CD4-positive, CD25-positive, alpha-beta regulatory T cell (primary cell): ENCODE measurements around the gene REXO1. TPM values are rescaled to one million over a fixed set of nuclear protein-coding genes. Genes with fewer than 3 reads are reported as not detected.
A peak's percentile ranks its signal among the peaks of the same experiment; 100 is the strongest.
"Not testable (repeated sequence)": the region's sequence is repeated elsewhere in the genome, so short reads cannot be mapped to it uniquely, and the experiment has no call there.

Source experiments
- ATAC-seq, 2 donors: fragments of 150-1000 bp; cut with Tn5 transposase; one replicate each; pipeline ENCODE4 v1.10.0; 2021; ENCODE audit warnings: low read depth in 2 of 2, moderate number of reproducible peaks in 2 of 2, moderate library complexity in 1 of 2
- DNase-seq, 3 donors: peaks; one replicate each; pipeline versions ENCODE4 v3.0.0 to v3.0.0-alpha.2; 2012 to 2022; ENCODE audit warnings: mixed read lengths in 1 of 3
- H3K27ac ChIP-seq: one replicate; pipeline ENCODE4 v1.7.0; 2013; ENCODE audit warnings: mild to moderate bottlenecking, low read length; ENCODE audit not compliant: insufficient read depth, poor library complexity, severe bottlenecking
- H3K27me3 ChIP-seq: one replicate; pipeline ENCODE4 v1.7.0; 2013; ENCODE audit warnings: low read length; ENCODE audit not compliant: control insufficient read depth, insufficient read depth
- H3K36me3 ChIP-seq: one replicate; pipeline ENCODE4 v1.7.0; 2013; ENCODE audit warnings: mild to moderate bottlenecking, low read length, moderate library complexity; ENCODE audit not compliant: control insufficient read depth, insufficient read depth
- H3K4me1 ChIP-seq: 2 replicates; pipeline ENCODE4 v1.7.0; 2013; ENCODE audit warnings: mild to moderate bottlenecking, low read length; ENCODE audit not compliant: insufficient read depth, control insufficient read depth, poor library complexity, severe bottlenecking
- H3K4me3 ChIP-seq: one replicate; pipeline ENCODE4 v1.7.0; 2013; ENCODE audit warnings: low read depth, mild to moderate bottlenecking, low read length, moderate library complexity
- H3K9me3 ChIP-seq, 2 experiments: 1 replicate in 1 of 2; 2 replicates in 1 of 2; pipeline ENCODE4 v1.7.0; 2013; ENCODE audit warnings: low read length in 2 of 2, mild to moderate bottlenecking in 1 of 2, moderate library complexity in 1 of 2; ENCODE audit not compliant: control insufficient read depth in 2 of 2
- H3K27ac Mint-ChIP-seq, 3 donors: one replicate each; pipeline ENCODE4 v1.8.0; 2020 to 2022; ENCODE audit warnings: mild to moderate bottlenecking in 3 of 3, mixed read lengths in 3 of 3, moderate library complexity in 2 of 3
- H3K27me3 Mint-ChIP-seq: one replicate; pipeline ENCODE4 v1.8.0; 2022; ENCODE audit warnings: mild to moderate bottlenecking, mixed read lengths
- H3K36me3 Mint-ChIP-seq: one replicate; pipeline ENCODE4 v1.8.0; 2020; ENCODE audit warnings: mixed read lengths
- H3K4me1 Mint-ChIP-seq, 4 donors: one replicate each; pipeline ENCODE4 v1.8.0; 2020 to 2022; ENCODE audit warnings: mixed read lengths in 4 of 4, mild to moderate bottlenecking in 1 of 4
- H3K4me3 Mint-ChIP-seq, 4 donors: one replicate each; pipeline ENCODE4 v1.8.0; 2020 to 2022; ENCODE audit warnings: mild to moderate bottlenecking in 4 of 4, mixed read lengths in 4 of 4, moderate library complexity in 3 of 4
- H3K9me3 Mint-ChIP-seq, 7 donors: one replicate each; pipeline ENCODE4 v1.8.0; 2020 to 2022; ENCODE audit warnings: mixed read lengths in 7 of 7, mild to moderate bottlenecking in 3 of 7, moderate library complexity in 2 of 7
- polyA plus RNA-seq, 4 donors: library from polyadenylated mRNA; unstranded; fragments of 300-500 nt; fragmentation: Illumina TruSeq; gene quantifications; one replicate each; pipeline ENCODE4 v1.2.3, GENCODE V29; 2021
- total RNA-seq: library from RNA; stranded (reverse); gene quantifications from one replicate; pipeline ENCODE4 v1.2.3, GENCODE V29; 2022

The REXO1 gene
- total and polyA plus RNA-seq, 5 donors from 2014 or later = 2.5 to 103 (median 3.7) TPM

GRCh38 chr19:1806184-1807029 is 41.9 kb downstream of the REXO1 start:
- no peak overlapping the region for H3K27ac ChIP-seq
- H3K4me3 ChIP-seq = no peak overlapping the region
- H3K4me3 Mint-ChIP-seq = no peak overlapping the region
- H3K9me3 ChIP-seq = no peaks in the 10 kb centered on the region
- H3K36me3 ChIP-seq = no peaks in the 10 kb centered on the region
- H3K4me1 Mint-ChIP-seq = peaks cover 0 to 4% (median 0%) of the 10 kb centered on the region in 4 donors
- H3K4me1 ChIP-seq = peaks cover 1% of the 10 kb centered on the region
- H3K36me3 Mint-ChIP-seq = no peaks in the 10 kb centered on the region
- H3K9me3 Mint-ChIP-seq = no peaks in the 10 kb centered on the region
- ATAC-seq (no peak), DNase-seq (no peak)
- H3K27me3 ChIP-seq = no peaks in the 10 kb centered on the region
- H3K27ac Mint-ChIP-seq = no peak overlapping the region
- no peaks in the 10 kb centered on the region for H3K27me3 Mint-ChIP-seq

- no peak for DNase-seq
Measured at GRCh38 chr19:1805401-1806183, 42.7 kb downstream of the REXO1 start.

GRCh38 chr19:1804858-1805257 is 43.4 kb downstream of the REXO1 start:
- Histone ChIP-seq H3K36me3 (peaks cover 4% of the 10 kb centered on the region), H3K4me1 (no peaks in the 10 kb centered on the region), H3K27ac (no peak overlapping the region), H3K9me3 (no peaks in the 10 kb centered on the region), H3K27me3 (no peaks in the 10 kb centered on the region), H3K4me3 (no peak overlapping the region)
- Mint-ChIP-seq H3K4me3 (no peak overlapping the region), H3K27me3 (no peaks in the 10 kb centered on the region), H3K27ac (no peak overlapping the region), H3K9me3 (no peaks in the 10 kb centered on the region), H3K36me3 (peaks cover 4% of the 10 kb centered on the region), H3K4me1 (peaks cover 0 to 3% (median 0%) of the 10 kb centered on the region in 4 donors)
- ATAC-seq = no peak
- no peak for DNase-seq

More at GRCh38 chr19:1805401-1806183, 42.7 kb downstream of the REXO1 start:
- H3K9me3 ChIP-seq = no peaks in the 10 kb centered on the region
- Mint-ChIP-seq H3K36me3 (no peaks in the 10 kb centered on the region), H3K4me3 (peak overlapping the region in 1 of 4 donors; percentile 35), H3K9me3 (no peaks in the 10 kb centered on the region), H3K27ac (no peak overlapping the region), H3K27me3 (no peaks in the 10 kb centered on the region), H3K4me1 (no peaks in the 10 kb centered on the region)
- H3K4me3 ChIP-seq = no peak overlapping the region
- H3K27ac ChIP-seq = no peak overlapping the region
- no peak for ATAC-seq
- H3K27me3 ChIP-seq = no peaks in the 10 kb centered on the region
- H3K36me3 ChIP-seq = no peaks in the 10 kb centered on the region
- no peaks in the 10 kb centered on the region for H3K4me1 ChIP-seq

- Mint-ChIP-seq H3K4me1 (peaks cover 0 to 3% (median 0%) of the 10 kb centered on the region in 4 donors), H3K36me3 (peaks cover 5% of the 10 kb centered on the region), H3K9me3 (no peaks in the 10 kb centered on the region), H3K27ac (no peak overlapping the region), H3K27me3 (no peaks in the 10 kb centered on the region), H3K4me3 (no peak overlapping the region)
- ATAC-seq (no peak), DNase-seq (no peak)
- H3K4me1 ChIP-seq = peaks cover 6% of the 10 kb centered on the region
- no peaks in the 10 kb centered on the region for H3K9me3 ChIP-seq
- no peak overlapping the region for H3K27ac ChIP-seq
- no peak overlapping the region for H3K4me3 ChIP-seq
- peaks cover 5% of the 10 kb centered on the region for H3K36me3 ChIP-seq
- H3K27me3 ChIP-seq = no peaks in the 10 kb centered on the region
Measured at GRCh38 chr19:1799695-1800342, 48.5 kb downstream of the REXO1 start.

GRCh38 chr19:1797313-1797712 is 51.0 kb downstream of the REXO1 start:
- H3K27ac Mint-ChIP-seq, H3K36me3 ChIP-seq, ATAC-seq, DNase-seq, H3K9me3 Mint-ChIP-seq, H3K9me3 ChIP-seq, H3K4me3 Mint-ChIP-seq, H3K4me3 ChIP-seq, H3K27me3 ChIP-seq, H3K4me1 Mint-ChIP-seq, H3K27ac ChIP-seq, H3K36me3 Mint-ChIP-seq, H3K4me1 ChIP-seq, H3K27me3 Mint-ChIP-seq: not testable (repeated sequence)

- no peaks in the 10 kb centered on the region for H3K9me3 Mint-ChIP-seq
- H3K27me3 Mint-ChIP-seq = peaks cover 5% of the 10 kb centered on the region
- no peaks in the 10 kb centered on the region for H3K27me3 ChIP-seq
- peaks cover 5% of the 10 kb centered on the region for H3K36me3 Mint-ChIP-seq
- H3K4me3 ChIP-seq = no peak overlapping the region
- no peak for DNase-seq
- no peaks in the 10 kb centered on the region for H3K9me3 ChIP-seq
- peak overlapping the region in 1 of 3 donors; percentile 60 for H3K27ac Mint-ChIP-seq
- peaks cover 0 to 3% (median 0%) of the 10 kb centered on the region in 4 donors for H3K4me1 Mint-ChIP-seq
- H3K4me3 Mint-ChIP-seq = no peak overlapping the region
- H3K27ac ChIP-seq = no peak overlapping the region
- H3K36me3 ChIP-seq = peaks cover 5% of the 10 kb centered on the region
- H3K4me1 ChIP-seq = peaks cover 6% of the 10 kb centered on the region
- ATAC-seq = no peak
Measured at GRCh38 chr19:1796395-1797142, 51.7 kb downstream of the REXO1 start.

GRCh38 chr19:1794424-1795172 is 53.7 kb downstream of the REXO1 start:
- Mint-ChIP-seq H3K4me3 (no peak overlapping the region), H3K9me3 (no peaks in the 10 kb centered on the region), H3K4me1 (no peaks in the 10 kb centered on the region), H3K27ac (no peak overlapping the region), H3K27me3 (peaks cover 8% of the 10 kb centered on the region), H3K36me3 (no peaks in the 10 kb centered on the region)
- no peaks in the 10 kb centered on the region for H3K36me3 ChIP-seq
- DNase-seq = no peak
- H3K4me3 ChIP-seq = no peak overlapping the region
- no peak overlapping the region for H3K27ac ChIP-seq
- no peaks in the 10 kb centered on the region for H3K27me3 ChIP-seq
- H3K9me3 ChIP-seq = no peaks in the 10 kb centered on the region
- peaks cover 6% of the 10 kb centered on the region for H3K4me1 ChIP-seq
- ATAC-seq = peak in 1 of 2 donors; percentile 23
